HAP-1 (cell line): Measurements from ENCODE around the gene TSNAX.
"Not testable (repeated sequence)": the region's sequence is repeated elsewhere in the genome, so short reads cannot be mapped to it uniquely, and the experiment has no call there.

Experiments used
- DNase-seq, 2 experiments: peaks; one replicate each; pipeline ENCODE4 v3.0.0-alpha.2; 2016 to 2020; ENCODE audit warnings: low spot score in 2 of 2
- H3K27me3 ChIP-seq: fragments of 250-450 bp; sonication (Bioruptor Pico); 2 replicates; pipeline ENCODE4 v1.5.1; 2020; ENCODE audit warnings: low read depth, mild to moderate bottlenecking, moderate library complexity
- H3K36me3 ChIP-seq: fragments of 250-450 bp; sonication (Bioruptor Pico); replicated peaks from 2 replicates; pipeline ENCODE4 v1.5.1; 2020; ENCODE audit warnings: mild to moderate bottlenecking
- H3K4me1 ChIP-seq: fragments of 250-450 bp; sonication (Bioruptor Pico); 2 replicates; pipeline ENCODE4 v1.5.1; 2020; ENCODE audit warnings: mild to moderate bottlenecking
- H3K4me3 ChIP-seq: fragments of 250-450 bp; sonication (Bioruptor Pico); 2 replicates; pipeline ENCODE4 v1.5.1; 2020; ENCODE audit warnings: mild to moderate bottlenecking, moderate library complexity
- H3K9me3 ChIP-seq: fragments of 250-450 bp; sonication (Bioruptor Pico); 2 replicates; pipeline ENCODE4 v1.5.1; 2020; ENCODE audit warnings: mild to moderate bottlenecking, moderate library complexity
- in situ Hi-C: fragments of 300-500 bp; cut with MboI; formaldehyde crosslinking; loops from 3 replicates; pipeline ENCODE4 v1.14.3; 2020; ENCODE audit warnings: low sequenced_read_pairs, inconsistent platforms, mixed read lengths

TSNAX gene

GRCh38 chr1:231584117-231584516, 55.6 kb downstream of the TSNAX start:
- in situ Hi-C loops = no loop called here
- Histone ChIP-seq H3K36me3 (no peaks in the 10 kb centered on the region), H3K9me3 (no peaks in the 10 kb centered on the region), H3K4me3 (no peak overlapping the region), H3K4me1 (peaks cover 7% of the 10 kb centered on the region; the same call in 1 of the 2 replicates), H3K27me3 (no peaks in the 10 kb centered on the region)
- no peak for DNase-seq

DNA sequence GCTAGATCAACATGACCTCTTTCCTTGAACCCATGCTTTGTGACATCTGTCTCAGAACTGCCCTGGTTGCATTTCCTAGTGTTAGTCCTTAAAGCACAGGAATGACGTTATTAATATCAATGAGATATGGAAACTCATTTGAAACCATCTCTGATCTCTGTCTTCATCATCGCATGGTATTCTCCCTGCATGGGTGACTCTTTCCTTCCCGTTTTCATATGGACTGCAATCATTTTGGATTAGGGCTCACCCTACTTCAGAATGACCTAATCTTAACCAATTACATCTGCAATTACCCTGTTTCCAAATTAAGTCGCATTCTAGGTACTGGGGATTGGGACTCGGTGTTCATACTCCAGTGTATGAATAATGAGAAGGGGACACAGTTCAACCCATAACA, 56.5 kb downstream of the TSNAX start:
- Histone ChIP-seq H3K36me3 (no peaks in the 10 kb centered on the region), H3K4me3 (no peak overlapping the region), H3K4me1 (peaks cover 7% of the 10 kb centered on the region; the same call in 1 of the 2 replicates), H3K27me3 (no peaks in the 10 kb centered on the region), H3K9me3 (no peaks in the 10 kb centered on the region)
- no peak for DNase-seq
- in situ Hi-C loops = loop anchor here (5.0 kb wide), 1 partner anchor 228 kb away; no protein-coding TSS in a partner anchor

- Histone ChIP-seq H3K4me3 (no peak overlapping the region), H3K27me3 (no peaks in the 10 kb centered on the region; the same call in 1 of the 2 replicates), H3K36me3 (no peaks in the 10 kb centered on the region), H3K9me3 (no peaks in the 10 kb centered on the region), H3K4me1 (peaks cover 7% of the 10 kb centered on the region; the same call in 1 of the 2 replicates)
- DNase-seq = peak; percentile 50 to 63
- in situ Hi-C loops = no loop called here
Observed at GRCh38 chr1:231590453-231591198, 62.2 kb downstream of the TSNAX start.

DNA sequence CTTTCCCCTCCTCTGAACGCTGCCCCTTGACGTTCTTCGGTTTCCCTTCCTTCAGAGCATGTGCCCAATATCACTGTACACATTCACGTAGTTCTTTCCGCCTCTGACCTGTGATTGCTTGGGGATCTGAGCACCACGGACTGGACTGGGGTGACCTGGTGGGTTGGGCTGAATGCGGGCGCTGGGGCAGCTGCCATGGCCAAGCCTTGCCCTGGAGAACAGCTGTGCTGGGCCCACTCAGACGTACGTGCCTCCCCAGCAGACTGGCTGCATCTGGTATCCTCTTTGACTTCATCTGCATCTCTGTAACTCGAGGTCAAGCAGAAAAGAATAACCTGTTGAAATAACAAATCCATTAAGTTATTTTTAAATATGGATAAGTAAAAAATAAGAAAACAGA, 63.0 kb downstream of the TSNAX start:
- Histone ChIP-seq H3K27me3 (no peaks in the 10 kb centered on the region; the same call in 1 of the 2 replicates), H3K9me3 (no peaks in the 10 kb centered on the region), H3K4me1 (peaks cover 7% of the 10 kb centered on the region; the same call in 1 of the 2 replicates), H3K4me3 (no peak overlapping the region), H3K36me3 (no peaks in the 10 kb centered on the region)
- no peak for DNase-seq
- in situ Hi-C loops = no loop called here

GRCh38 chr1:231592809-231593208, 64.3 kb downstream of the TSNAX start:
- DNase-seq = no peak
- Histone ChIP-seq H3K27me3 (no peaks in the 10 kb centered on the region; the same call in 1 of the 2 replicates), H3K4me3 (no peak overlapping the region), H3K36me3 (no peaks in the 10 kb centered on the region), H3K4me1 (peaks cover under 1% of the 10 kb centered on the region; the same call in 1 of the 2 replicates), H3K9me3 (no peaks in the 10 kb centered on the region)
- in situ Hi-C loops = no loop called here

- in situ Hi-C loops, H3K36me3 ChIP-seq, H3K27me3 ChIP-seq: not testable (repeated sequence)
Observed at GRCh38 chr1:231593264-231593663, 64.8 kb downstream of the TSNAX start.

GRCh38 chr1:231594123-231594522, 65.7 kb downstream of the TSNAX start:
- no peak for DNase-seq
- no peaks in the 10 kb centered on the region for H3K4me1 ChIP-seq
- H3K4me3 ChIP-seq = no peak overlapping the region
- H3K27me3 ChIP-seq = no peaks in the 10 kb centered on the region; the same call in 1 of the 2 replicates
- H3K9me3 ChIP-seq = no peaks in the 10 kb centered on the region
- in situ Hi-C loops = no loop called here
- H3K36me3 ChIP-seq = no peaks in the 10 kb centered on the region

More at GRCh38 chr1:231593264-231593663, 64.8 kb downstream of the TSNAX start:
- H3K4me1 ChIP-seq, H3K9me3 ChIP-seq, H3K4me3 ChIP-seq, DNase-seq: not testable (repeated sequence)

- H3K27me3 ChIP-seq = no peaks in the 10 kb centered on the region; the same call in 1 of the 2 replicates
- in situ Hi-C loops = no loop called here
- no peaks in the 10 kb centered on the region for H3K4me1 ChIP-seq
- H3K36me3 ChIP-seq = no peaks in the 10 kb centered on the region
- H3K4me3 ChIP-seq = no peak overlapping the region
- H3K9me3 ChIP-seq = no peaks in the 10 kb centered on the region
- DNase-seq = no peak
Observed at GRCh38 chr1:231594749-231595148, 66.3 kb downstream of the TSNAX start.

- Histone ChIP-seq H3K36me3 (no peaks in the 10 kb centered on the region), H3K4me1 (no peaks in the 10 kb centered on the region), H3K9me3 (no peaks in the 10 kb centered on the region), H3K4me3 (no peak overlapping the region), H3K27me3 (no peaks in the 10 kb centered on the region; the same call in 1 of the 2 replicates)
- DNase-seq = no peak
- in situ Hi-C loops = no loop called here
Observed at GRCh38 chr1:231596337-231596791, 67.9 kb downstream of the TSNAX start.

DNA sequence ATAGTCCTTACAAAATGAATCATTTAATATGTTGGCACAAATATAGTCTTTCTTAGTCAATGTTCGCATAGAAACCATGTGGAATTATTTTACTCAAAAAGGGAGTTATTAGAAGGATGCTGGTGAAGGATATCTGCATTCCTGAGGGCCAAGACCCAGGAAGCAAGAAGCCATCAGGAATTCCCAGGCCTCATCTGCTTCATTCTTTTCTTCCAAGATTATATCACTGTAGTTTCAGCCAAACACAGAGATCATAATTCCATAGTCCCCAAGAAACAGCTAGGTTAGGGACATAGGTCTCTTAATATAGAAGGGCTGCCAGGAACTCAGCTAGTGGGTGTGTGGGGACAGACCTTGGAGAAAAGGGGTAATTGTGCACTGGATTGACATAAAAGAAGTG, 69.5 kb downstream of the TSNAX start:
- Histone ChIP-seq H3K9me3 (no peaks in the 10 kb centered on the region), H3K36me3 (no peaks in the 10 kb centered on the region), H3K27me3 (no peaks in the 10 kb centered on the region; the same call in 1 of the 2 replicates), H3K4me3 (no peak overlapping the region), H3K4me1 (no peaks in the 10 kb centered on the region; the same call in 1 of the 2 replicates)
- in situ Hi-C loops = no loop called here
- no peak for DNase-seq

GRCh38 chr1:231600458-231600976, 72.0 kb downstream of the TSNAX start:
- Histone ChIP-seq H3K27me3 (no peaks in the 10 kb centered on the region; the same call in 1 of the 2 replicates), H3K4me1 (peaks cover 5% of the 10 kb centered on the region), H3K4me3 (no peak overlapping the region), H3K36me3 (no peaks in the 10 kb centered on the region), H3K9me3 (no peaks in the 10 kb centered on the region)
- in situ Hi-C loops = no loop called here
- DNase-seq = no peak

- no peaks in the 10 kb centered on the region for H3K9me3 ChIP-seq
- H3K27me3 ChIP-seq = peaks cover 6% of the 10 kb centered on the region
- no peak for DNase-seq
- peaks cover 5% of the 10 kb centered on the region for H3K4me1 ChIP-seq
- H3K4me3 ChIP-seq = no peak overlapping the region
- in situ Hi-C loops = no loop called here
- no peaks in the 10 kb centered on the region for H3K36me3 ChIP-seq
Observed at GRCh38 chr1:231601824-231602672, 73.6 kb downstream of the TSNAX start.

- Histone ChIP-seq H3K9me3 (0 out of 2 replicates have a peak, but pooled peaks cover under 1% of the 10 kb centered on the region), H3K36me3 (no peaks in the 10 kb centered on the region; the same call in 1 of the 2 replicates), H3K4me3 (no peak overlapping the region), H3K27me3 (peaks cover 8% of the 10 kb centered on the region), H3K4me1 (peaks cover 5% of the 10 kb centered on the region)
- in situ Hi-C loops = no loop called here
- no peak for DNase-seq
Observed at GRCh38 chr1:231602673-231602984, 74.2 kb downstream of the TSNAX start.
